Body of pancreas (tissue), 4 donors: ENCODE measurements around the gene LMAN2.

Experiments used
- POLR2A ChIP-seq, 3 donors: fragments of 450-650 bp; IDR thresholded peaks; one replicate each; pipeline ENCODE4 v1.6.1; 2016; ENCODE audit warnings: antibody characterized with exemption in 3 of 3, mild to moderate bottlenecking in 2 of 3
- TF ChIP-seq, protein P1 (sequence below), 7 experiments: fragments of 450-650 bp in 4 of 7; fragments of 200-600 bp in 3 of 7; sonication (generic) in 3 of 7; IDR thresholded peaks; one replicate each; pipeline ENCODE4 v1.5.1; 2016 to 2019; ENCODE audit warnings: antibody characterized with exemption in 7 of 7

DNA sequence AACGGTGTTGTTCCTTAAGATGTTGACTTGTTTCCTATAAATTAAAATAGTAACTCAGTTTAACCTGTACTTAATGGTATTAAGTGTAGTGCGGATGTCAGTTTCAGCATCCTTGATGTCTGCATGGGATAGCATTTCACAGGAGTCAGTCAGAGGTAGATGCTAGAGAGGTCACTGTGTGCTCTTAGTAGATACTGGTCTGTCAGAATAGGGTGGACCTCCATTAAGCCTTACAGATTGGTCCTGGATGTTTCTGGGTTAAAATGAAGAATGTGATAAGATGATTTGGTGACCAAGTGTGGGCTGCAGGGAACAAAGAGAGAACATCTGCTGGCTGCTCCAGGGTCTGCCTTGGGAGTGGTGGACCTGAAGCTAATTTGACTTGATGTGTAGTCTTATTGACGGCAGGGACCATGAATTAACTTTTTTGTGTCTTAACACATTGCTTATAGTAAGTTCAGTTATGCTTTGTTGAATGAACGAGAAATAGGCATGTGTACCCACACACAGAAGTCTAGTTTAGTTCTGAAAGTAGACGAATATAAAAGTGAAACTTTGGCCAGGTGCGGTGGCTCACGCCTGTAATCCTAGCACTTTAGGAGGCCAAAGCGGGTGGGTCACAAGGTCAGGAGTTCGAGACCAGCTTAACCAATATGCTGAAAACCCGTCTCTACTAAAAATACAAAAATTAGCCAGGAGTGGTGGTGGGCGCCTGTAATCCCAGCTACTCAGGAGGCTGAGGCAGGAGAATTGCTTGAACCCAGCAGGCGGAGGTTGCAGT lies 60.5 kb downstream of the LMAN2 start:
- TF ChIP-seq, protein P1, sequence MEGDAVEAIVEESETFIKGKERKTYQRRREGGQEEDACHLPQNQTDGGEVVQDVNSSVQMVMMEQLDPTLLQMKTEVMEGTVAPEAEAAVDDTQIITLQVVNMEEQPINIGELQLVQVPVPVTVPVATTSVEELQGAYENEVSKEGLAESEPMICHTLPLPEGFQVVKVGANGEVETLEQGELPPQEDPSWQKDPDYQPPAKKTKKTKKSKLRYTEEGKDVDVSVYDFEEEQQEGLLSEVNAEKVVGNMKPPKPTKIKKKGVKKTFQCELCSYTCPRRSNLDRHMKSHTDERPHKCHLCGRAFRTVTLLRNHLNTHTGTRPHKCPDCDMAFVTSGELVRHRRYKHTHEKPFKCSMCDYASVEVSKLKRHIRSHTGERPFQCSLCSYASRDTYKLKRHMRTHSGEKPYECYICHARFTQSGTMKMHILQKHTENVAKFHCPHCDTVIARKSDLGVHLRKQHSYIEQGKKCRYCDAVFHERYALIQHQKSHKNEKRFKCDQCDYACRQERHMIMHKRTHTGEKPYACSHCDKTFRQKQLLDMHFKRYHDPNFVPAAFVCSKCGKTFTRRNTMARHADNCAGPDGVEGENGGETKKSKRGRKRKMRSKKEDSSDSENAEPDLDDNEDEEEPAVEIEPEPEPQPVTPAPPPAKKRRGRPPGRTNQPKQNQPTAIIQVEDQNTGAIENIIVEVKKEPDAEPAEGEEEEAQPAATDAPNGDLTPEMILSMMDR (IDR thresholded peaks at IDR 0.05), result no peak
- no peak for TF ChIP-seq POLR2A (IDR thresholded peaks at IDR 0.05)
